Prostate gland (tissue), 2 donors: ENCODE results near the gene ALOX12.

Experiments used
- CTCF ChIP-seq, 4 experiments: fragments of 200-600 bp in 2 of 4; fragments of 450-650 bp in 2 of 4; sonication (generic) in 2 of 4; IDR thresholded peaks; 1 replicate in 3 of 4; 2 replicates in 1 of 4; pipeline ENCODE4 v1.5.1; 2016 to 2019; ENCODE audit warnings: antibody characterized with exemption in 4 of 4, mild to moderate bottlenecking in 2 of 4, moderate library complexity in 2 of 4
- POLR2A ChIP-seq: fragments of 450-650 bp; IDR thresholded peaks from one replicate; pipeline ENCODE4 v1.6.1; 2016; ENCODE audit warnings: antibody characterized with exemption, mild to moderate bottlenecking

- peak in 1 of 4 experiments; percentile 14 for TF ChIP-seq CTCF (IDR thresholded peaks at IDR 0.05)
- no peak for TF ChIP-seq POLR2A
These were observed 50.4 kb downstream of the ALOX12 start for GRCh38 chr17:7046127-7046724.
